K562 (cell line): ENCODE data around the gene ROM1. TPM values are rescaled to one million over a fixed set of nuclear protein-coding genes. Genes with fewer than 3 reads are reported as not detected.

Experiments used
- ARID1B ChIP-seq: fragments of 450-650 bp; IDR thresholded peaks from 2 replicates; pipeline ENCODE4 v1.6.1; 2016; ENCODE audit warnings: antibody characterized with exemption, mild to moderate bottlenecking, inconsistent platforms
- ARNT ChIP-seq, 2 experiments: fragments of 450-650 bp; IDR thresholded peaks; 2 replicates each; pipeline ENCODE4 v1.6.1; 2016; ENCODE audit warnings: mild to moderate bottlenecking in 1 of 2
- CBFA2T3 ChIP-seq: fragments of 450-650 bp; IDR thresholded peaks from 2 replicates; pipeline ENCODE4 v1.6.1; 2017
- CHCHD3 ChIP-seq: fragments of 250-450 bp; sonication (Bioruptor Pico); IDR thresholded peaks from 2 replicates; pipeline ENCODE4 v2.1.2; 2022; ENCODE audit warnings: mild to moderate bottlenecking
- CXXC5 ChIP-seq: fragments of 250-450 bp; sonication (Bioruptor Pico); IDR thresholded peaks from 2 replicates; pipeline ENCODE4 v1.8.0; 2022; ENCODE audit warnings: inconsistent platforms, mild to moderate bottlenecking, moderate library complexity
- EHMT2 ChIP-seq: fragments of 450-650 bp; IDR thresholded peaks from 2 replicates; pipeline ENCODE4 v1.6.1; 2018; ENCODE audit warnings: antibody characterized with exemption
- EP400 ChIP-seq: fragments of 450-650 bp; IDR thresholded peaks from 2 replicates; pipeline ENCODE4 v1.6.1; 2017; ENCODE audit warnings: antibody characterized with exemption, mild to moderate bottlenecking, moderate library complexity
- HCFC1 ChIP-seq: IDR thresholded peaks from 2 replicates; pipeline ENCODE4 v1.6.1; 2012; ENCODE audit warnings: low read depth, low read length, improper control_type of control experiment
- NEUROD1 ChIP-seq: fragments of 150-350 bp; IDR thresholded peaks from 2 replicates; pipeline ENCODE4 v1.6.1; 2014; ENCODE audit warnings: borderline replicate concordance, low read length, low read depth; ENCODE audit not compliant: partially characterized antibody
- POLR2AphosphoS5 ChIP-seq: IDR thresholded peaks from 2 replicates; pipeline ENCODE4 v1.6.1; 2011; ENCODE audit warnings: mild to moderate bottlenecking, low read depth, low read length, moderate library complexity; ENCODE audit not compliant: control insufficient read depth, insufficient read depth
- PRMT5 ChIP-seq: sonication (generic); formaldehyde crosslinking; IDR thresholded peaks from 2 replicates; pipeline ENCODE4 v1.5.0; 2020; ENCODE audit warnings: missing genetic modification reagents
- SIX5 ChIP-seq, 2 experiments: IDR thresholded peaks; 2 replicates each; pipeline ENCODE4 v1.6.1; 2011; ENCODE audit warnings: low read length in 2 of 2, borderline replicate concordance in 1 of 2, low read depth in 1 of 2, mild to moderate bottlenecking in 1 of 2, moderate library complexity in 1 of 2; ENCODE audit not compliant: insufficient read depth in 1 of 2
- TCF3 ChIP-seq: sonication (generic); formaldehyde crosslinking; IDR thresholded peaks from 2 replicates; pipeline ENCODE4 v1.4.0; 2020; ENCODE audit warnings: mild to moderate bottlenecking, missing genetic modification reagents
- TGIF2 ChIP-seq: sonication (generic); formaldehyde crosslinking; IDR thresholded peaks from 2 replicates; pipeline ENCODE4 v1.8.1; 2022; ENCODE audit warnings: mild to moderate bottlenecking, missing genetic modification reagents, moderate library complexity
- ZNF436 ChIP-seq: fragments of 250-450, 450-650 bp; sonication (Bioruptor Pico); formaldehyde crosslinking; IDR thresholded peaks from 2 replicates; pipeline ENCODE4 v1.7.0; 2020; ENCODE audit warnings: mild to moderate bottlenecking
- ZNF644 ChIP-seq: fragments of 200-800 bp; sonication (Bioruptor generic); IDR thresholded peaks from 2 replicates; pipeline ENCODE4 v1.6.1; 2016; ENCODE audit warnings: low read depth, missing genetic modification characterization, missing compliant biosample characterization
- ZNF764 ChIP-seq: fragments of 250-450 bp; sonication (Bioruptor Pico); IDR thresholded peaks from 2 replicates; pipeline ENCODE4 v1.4.0; 2020; ENCODE audit warnings: low read depth, mild to moderate bottlenecking, moderate library complexity
- polyA plus RNA-seq, 8 experiments: library from polyadenylated mRNA; depleted of rRNA in 4 of 8; stranded (reverse) in 5 of 8; unstranded in 3 of 8; fragments of >200 nt; fragmentation: Nextera tagmentation in 2 of 8; fragmentation: Illumina TruSeq in 1 of 8; extraction: Ambion mirVana in 2 of 8; extraction: Trizol in 1 of 8; gene quantifications; 2 replicates each; pipeline versions ENCODE4 v1.2.1 to v1.2.3, GENCODE V29; 2011 to 2014; ENCODE audit warnings: inconsistent platforms in 1 of 8, missing spikeins in 1 of 8
- total RNA-seq, 7 experiments: library from RNA; depleted of rRNA in 6 of 7; stranded (reverse); fragments of >200 nt in 6 of 7; fragmentation: Illumina TruSeq in 2 of 7; extraction: Trizol in 2 of 7; gene quantifications; 2 replicates each; pipeline versions ENCODE4 v1.2.1 to v1.2.3, GENCODE V29; 2011 to 2021; ENCODE audit warnings: low replicate concordance in 1 of 7
- TF ChIP-seq, protein P1 (sequence below): IDR thresholded peaks from 2 replicates; pipeline ENCODE4 v1.6.1; 2012; ENCODE audit warnings: low read depth, low read length, improper control_type of control experiment, borderline replicate concordance
- TF ChIP-seq, protein P2 (sequence below): sonication (generic); formaldehyde crosslinking; IDR thresholded peaks from 2 replicates; pipeline ENCODE4 v1.8.0; 2022; ENCODE audit warnings: mild to moderate bottlenecking, missing genetic modification reagents
- TF ChIP-seq, protein P3 (sequence below): sonication (generic); formaldehyde crosslinking; IDR thresholded peaks from 2 replicates; pipeline ENCODE4 v1.8.1; 2023; ENCODE audit warnings: mild to moderate bottlenecking, missing genetic modification reagents

Gene ROM1
- total and polyA plus RNA-seq, 9 of the 15 experiments (the other 6 are each of a cell fraction or from before 2014, with no cell fraction given) = 0.75 to 4.0 (median 2.6) TPM

DNA sequence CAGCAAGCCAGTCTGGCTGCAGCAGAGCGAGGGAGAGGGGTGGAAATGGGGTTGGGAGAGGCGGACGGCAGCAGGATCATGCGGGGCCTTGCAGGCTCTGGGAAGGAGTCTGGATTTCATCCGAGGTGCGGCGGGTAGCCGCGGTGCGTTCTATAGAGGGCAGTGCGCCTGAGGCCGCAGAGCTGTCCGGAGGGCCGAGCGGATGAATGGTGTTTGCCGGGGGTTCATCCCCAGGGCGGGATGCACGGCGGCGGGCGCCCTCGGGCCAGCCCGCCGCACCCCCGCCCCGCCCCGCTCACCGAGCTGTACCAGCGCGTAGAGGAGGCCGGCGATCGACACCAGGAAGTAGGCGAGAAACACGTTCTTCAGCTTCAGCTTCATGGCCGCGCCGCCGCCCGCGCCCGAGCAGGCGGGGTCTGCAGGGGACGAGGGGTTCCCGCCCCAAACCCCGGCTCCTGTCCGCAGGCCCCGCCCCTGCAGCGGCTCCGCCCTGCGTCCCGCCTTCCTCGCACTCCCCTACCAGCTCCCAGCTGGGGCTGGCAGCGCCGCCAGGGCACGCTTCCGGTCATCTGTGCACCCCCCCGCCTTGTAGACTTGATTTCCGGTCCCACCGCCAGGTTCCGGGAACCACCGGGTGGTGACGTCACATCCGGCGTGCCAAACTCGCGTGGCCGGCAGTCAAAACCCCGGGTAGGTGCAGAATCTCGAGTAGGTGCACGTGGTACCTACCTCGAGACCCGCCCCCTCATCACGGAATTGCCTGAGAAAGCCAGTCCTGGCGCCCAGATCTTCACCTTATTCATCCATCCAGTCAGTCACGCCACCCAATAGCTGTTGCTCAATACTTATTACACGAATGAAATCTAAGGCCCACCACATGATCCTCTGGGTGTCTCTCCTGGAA, 8.8 kb downstream of the ROM1 start, which contains the start of gene B3GAT3 (continued):
- TF ChIP-seq, protein P1, sequence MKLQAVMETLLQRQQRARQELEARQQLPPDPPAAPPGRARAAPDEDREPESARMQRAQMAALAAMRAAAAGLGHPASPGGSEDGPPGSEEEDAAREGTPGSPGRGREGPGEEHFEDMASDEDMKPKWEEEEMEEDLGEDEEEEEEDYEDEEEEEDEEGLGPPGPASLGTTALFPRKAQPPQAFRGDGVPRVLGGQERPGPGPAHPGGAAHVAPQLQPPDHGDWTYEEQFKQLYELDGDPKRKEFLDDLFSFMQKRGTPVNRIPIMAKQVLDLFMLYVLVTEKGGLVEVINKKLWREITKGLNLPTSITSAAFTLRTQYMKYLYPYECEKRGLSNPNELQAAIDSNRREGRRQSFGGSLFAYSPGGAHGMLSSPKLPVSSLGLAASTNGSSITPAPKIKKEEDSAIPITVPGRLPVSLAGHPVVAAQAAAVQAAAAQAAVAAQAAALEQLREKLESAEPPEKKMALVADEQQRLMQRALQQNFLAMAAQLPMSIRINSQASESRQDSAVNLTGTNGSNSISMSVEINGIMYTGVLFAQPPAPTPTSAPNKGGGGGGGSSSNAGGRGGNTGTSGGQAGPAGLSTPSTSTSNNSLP = 0 out of 2 replicates have a peak, but pooled peaks have one; percentile 21
- TF ChIP-seq TCF3 (CRISPR knock-in tag) (0 out of 2 replicates have a peak, but pooled peaks have one; percentile 27), EHMT2 (no peak), ZNF764 (CRISPR knock-in tag) (no peak), ARID1B (peak; percentile 40; the same call in 1 of the 2 replicates), ZNF436 (CRISPR knock-in tag) (no peak), PRMT5 (CRISPR knock-in tag) (no peak), HCFC1 (peak; percentile 74), ARNT (IDR thresholded peaks at IDR 0.05) (peak in 1 of 2 experiments; percentile 74; a peak in 1 of 4 replicates), NEUROD1 (peak; percentile 73), ZNF644 (tag) (no peak), CHCHD3 (CRISPR knock-in tag) (no peak), POLR2AphosphoS5 (peak; percentile 75; the same call in 1 of the 2 replicates), CXXC5 (CRISPR knock-in tag) (peak; percentile 77), TGIF2 (CRISPR knock-in tag) (peak; percentile 99), SIX5 (IDR thresholded peaks at IDR 0.05; ENCODE audit: borderline replicate concordance in 1 of 2, insufficient read depth in 1 of 2, low read depth in 1 of 2, low read length in 2 of 2) (no peak), CBFA2T3 (0 out of 2 replicates have a peak, but pooled peaks have one; percentile 19), EP400 (peak; percentile 94)
- TF ChIP-seq, protein P2, sequence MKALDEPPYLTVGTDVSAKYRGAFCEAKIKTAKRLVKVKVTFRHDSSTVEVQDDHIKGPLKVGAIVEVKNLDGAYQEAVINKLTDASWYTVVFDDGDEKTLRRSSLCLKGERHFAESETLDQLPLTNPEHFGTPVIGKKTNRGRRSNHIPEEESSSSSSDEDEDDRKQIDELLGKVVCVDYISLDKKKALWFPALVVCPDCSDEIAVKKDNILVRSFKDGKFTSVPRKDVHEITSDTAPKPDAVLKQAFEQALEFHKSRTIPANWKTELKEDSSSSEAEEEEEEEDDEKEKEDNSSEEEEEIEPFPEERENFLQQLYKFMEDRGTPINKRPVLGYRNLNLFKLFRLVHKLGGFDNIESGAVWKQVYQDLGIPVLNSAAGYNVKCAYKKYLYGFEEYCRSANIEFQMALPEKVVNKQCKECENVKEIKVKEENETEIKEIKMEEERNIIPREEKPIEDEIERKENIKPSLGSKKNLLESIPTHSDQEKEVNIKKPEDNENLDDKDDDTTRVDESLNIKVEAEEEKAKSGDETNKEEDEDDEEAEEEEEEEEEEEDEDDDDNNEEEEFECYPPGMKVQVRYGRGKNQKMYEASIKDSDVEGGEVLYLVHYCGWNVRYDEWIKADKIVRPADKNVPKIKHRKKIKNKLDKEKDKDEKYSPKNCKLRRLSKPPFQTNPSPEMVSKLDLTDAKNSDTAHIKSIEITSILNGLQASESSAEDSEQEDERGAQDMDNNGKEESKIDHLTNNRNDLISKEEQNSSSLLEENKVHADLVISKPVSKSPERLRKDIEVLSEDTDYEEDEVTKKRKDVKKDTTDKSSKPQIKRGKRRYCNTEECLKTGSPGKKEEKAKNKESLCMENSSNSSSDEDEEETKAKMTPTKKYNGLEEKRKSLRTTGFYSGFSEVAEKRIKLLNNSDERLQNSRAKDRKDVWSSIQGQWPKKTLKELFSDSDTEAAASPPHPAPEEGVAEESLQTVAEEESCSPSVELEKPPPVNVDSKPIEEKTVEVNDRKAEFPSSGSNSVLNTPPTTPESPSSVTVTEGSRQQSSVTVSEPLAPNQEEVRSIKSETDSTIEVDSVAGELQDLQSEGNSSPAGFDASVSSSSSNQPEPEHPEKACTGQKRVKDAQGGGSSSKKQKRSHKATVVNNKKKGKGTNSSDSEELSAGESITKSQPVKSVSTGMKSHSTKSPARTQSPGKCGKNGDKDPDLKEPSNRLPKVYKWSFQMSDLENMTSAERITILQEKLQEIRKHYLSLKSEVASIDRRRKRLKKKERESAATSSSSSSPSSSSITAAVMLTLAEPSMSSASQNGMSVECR (CRISPR knock-in tag) = peak; percentile 98
- TF ChIP-seq, protein P3, sequence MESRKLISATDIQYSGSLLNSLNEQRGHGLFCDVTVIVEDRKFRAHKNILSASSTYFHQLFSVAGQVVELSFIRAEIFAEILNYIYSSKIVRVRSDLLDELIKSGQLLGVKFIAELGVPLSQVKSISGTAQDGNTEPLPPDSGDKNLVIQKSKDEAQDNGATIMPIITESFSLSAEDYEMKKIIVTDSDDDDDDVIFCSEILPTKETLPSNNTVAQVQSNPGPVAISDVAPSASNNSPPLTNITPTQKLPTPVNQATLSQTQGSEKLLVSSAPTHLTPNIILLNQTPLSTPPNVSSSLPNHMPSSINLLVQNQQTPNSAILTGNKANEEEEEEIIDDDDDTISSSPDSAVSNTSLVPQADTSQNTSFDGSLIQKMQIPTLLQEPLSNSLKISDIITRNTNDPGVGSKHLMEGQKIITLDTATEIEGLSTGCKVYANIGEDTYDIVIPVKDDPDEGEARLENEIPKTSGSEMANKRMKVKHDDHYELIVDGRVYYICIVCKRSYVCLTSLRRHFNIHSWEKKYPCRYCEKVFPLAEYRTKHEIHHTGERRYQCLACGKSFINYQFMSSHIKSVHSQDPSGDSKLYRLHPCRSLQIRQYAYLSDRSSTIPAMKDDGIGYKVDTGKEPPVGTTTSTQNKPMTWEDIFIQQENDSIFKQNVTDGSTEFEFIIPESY = peak; percentile 10; the same call in 1 of the 2 replicates
